ENCODE data around the gene KNDC1.

KNDC1 gene

GRCh38 chr10:133209117-133209516, 49.1 kb downstream of the KNDC1 start:
- H3K4me3 ChIP-seq (replicated peaks; ENCODE audit: low read depth, low read length) = no peak overlapping the region
- TF ChIP-seq CTCF (IDR thresholded peaks at IDR 0.05; ENCODE audit: low read depth, low read length, missing control alignments) = no peak
- no peak for DNase-seq (ENCODE audit: extremely low read depth, low read depth)

- no peak for TF ChIP-seq CTCF (IDR thresholded peaks at IDR 0.05; ENCODE audit: low read depth, low read length, missing control alignments)
- no peak overlapping the region for H3K4me3 ChIP-seq (replicated peaks; ENCODE audit: low read depth, low read length)
- DNase-seq (ENCODE audit: extremely low read depth, low read depth) = no peak
These were observed 49.6 kb downstream of the KNDC1 start for GRCh38 chr10:133209641-133210040.

GRCh38 chr10:133210398-133211140, 50.5 kb downstream of the KNDC1 start:
- no peak for DNase-seq (ENCODE audit: extremely low read depth, low read depth)
- no peak overlapping the region for H3K4me3 ChIP-seq (replicated peaks; ENCODE audit: low read depth, low read length)
- TF ChIP-seq CTCF (IDR thresholded peaks at IDR 0.05; ENCODE audit: low read depth, low read length, missing control alignments) = no peak

GRCh38 chr10:133211141-133211830, 51.3 kb downstream of the KNDC1 start:
- H3K4me3 ChIP-seq (replicated peaks; ENCODE audit: low read depth, low read length) = no peak overlapping the region
- no peak for DNase-seq (ENCODE audit: extremely low read depth, low read depth)
- no peak for TF ChIP-seq CTCF (IDR thresholded peaks at IDR 0.05; ENCODE audit: low read depth, low read length, missing control alignments)

GRCh38 chr10:133211959-133212852, 52.2 kb downstream of the KNDC1 start:
- no peak for DNase-seq (ENCODE audit: extremely low read depth, low read depth)
- no peak overlapping the region for H3K4me3 ChIP-seq (replicated peaks; ENCODE audit: low read depth, low read length)
- no peak for TF ChIP-seq CTCF (IDR thresholded peaks at IDR 0.05; ENCODE audit: low read depth, low read length, missing control alignments)

- no peak for DNase-seq (ENCODE audit: extremely low read depth, low read depth)
- H3K4me3 ChIP-seq (replicated peaks; ENCODE audit: low read depth, low read length) = no peak overlapping the region
- no peak for TF ChIP-seq CTCF (IDR thresholded peaks at IDR 0.05; ENCODE audit: low read depth, low read length, missing control alignments)
These were observed 53.0 kb downstream of the KNDC1 start for GRCh38 chr10:133212853-133213494.
